Hepatocyte (in vitro differentiated cells): ENCODE results near the gene CUZD1.

Source experiments
- CTCF ChIP-seq: fragments of 200-600 bp; sonication (generic); IDR thresholded peaks from 2 replicates; pipeline ENCODE4 v1.5.1; 2016; ENCODE audit warnings: antibody characterized with exemption, mild to moderate bottlenecking; ENCODE audit not compliant: poor library complexity
- EZH2 ChIP-seq: fragments of 200-600 bp; sonication (generic); IDR thresholded peaks from 2 replicates; pipeline ENCODE4 v1.6.1; 2016; ENCODE audit warnings: antibody characterized with exemption, mild to moderate bottlenecking, borderline replicate concordance

DNA sequence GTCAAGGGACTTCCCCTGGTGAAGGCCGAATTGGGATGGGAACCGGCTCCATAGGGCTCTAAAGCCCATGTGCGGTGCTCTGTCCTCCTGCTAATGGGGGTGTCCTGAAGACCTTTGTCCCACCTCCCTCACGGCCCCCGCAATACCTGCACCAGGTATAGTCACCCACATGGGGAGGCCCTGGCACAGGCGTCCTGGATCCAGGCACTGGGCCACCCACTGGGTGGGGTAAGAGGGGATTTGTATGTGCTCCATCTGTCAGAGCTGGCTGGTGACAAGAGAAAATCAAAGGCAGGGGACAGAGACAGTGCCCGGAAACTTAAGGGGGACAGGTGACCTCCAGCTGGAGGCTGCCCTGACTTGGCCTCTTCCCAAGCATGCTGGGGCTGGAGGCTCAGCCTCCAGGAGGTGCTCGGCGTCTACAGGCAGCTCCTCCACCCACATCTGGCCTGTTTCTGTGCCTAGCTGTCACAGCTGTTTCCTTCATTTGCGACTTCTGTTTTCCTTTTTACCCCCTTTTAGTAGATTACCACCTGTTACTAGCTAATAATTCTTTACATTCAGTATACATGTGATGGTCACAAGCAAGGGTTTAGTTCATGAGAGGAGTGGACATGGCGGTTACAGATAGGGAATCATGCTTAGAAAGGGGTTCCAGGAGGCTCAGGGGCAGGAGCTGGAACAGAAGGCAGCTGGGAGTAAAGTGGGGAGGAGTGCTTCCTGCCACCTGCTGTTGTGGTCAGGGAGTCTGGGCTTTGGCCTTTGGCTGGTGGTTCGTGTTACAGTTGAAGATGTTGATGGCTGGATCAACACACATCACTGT, 2.3 kb upstream of the CUZD1 start:
- TF ChIP-seq CTCF (no peak), EZH2 (no peak)
